PC-3 (cell line): ENCODE measurements around the gene RELL1.

Experiments used
- EZH2 ChIP-seq: fragments of 300-600 bp; sonication (generic); IDR thresholded peaks from one replicate; pipeline ENCODE4 v1.6.1; 2017; ENCODE audit warnings: antibody characterized with exemption, mild to moderate bottlenecking, low read length; ENCODE audit not compliant: unreplicated experiment
- TF ChIP-seq, protein P1 (sequence below): fragments of 300-600 bp; sonication (generic); conservative IDR thresholded peaks from 2 replicates; pipeline ENCODE4 v1.5.1; 2017; ENCODE audit warnings: antibody characterized with exemption, low read depth, mild to moderate bottlenecking, low read length

DNA sequence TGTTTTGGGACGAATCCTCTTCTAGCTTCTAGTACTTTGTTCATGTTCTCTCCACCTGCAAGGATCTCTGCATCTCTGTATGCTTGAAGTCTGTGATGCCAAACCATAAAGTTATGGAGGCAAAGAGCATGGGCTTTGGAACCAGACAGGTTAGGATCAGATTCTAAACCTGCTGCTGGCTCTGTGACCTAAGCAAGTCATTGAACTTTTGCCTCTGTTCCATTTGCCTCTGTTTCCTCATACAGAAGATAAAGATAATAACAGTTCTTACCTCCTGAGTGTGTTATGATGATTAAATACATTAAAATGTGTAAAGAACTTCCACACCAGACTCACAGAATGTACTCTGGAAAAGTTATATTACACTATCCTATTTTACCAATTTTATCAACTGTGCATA is 41.5 kb upstream of the RELL1 start:
- no peak for TF ChIP-seq EZH2
- TF ChIP-seq, protein P1, sequence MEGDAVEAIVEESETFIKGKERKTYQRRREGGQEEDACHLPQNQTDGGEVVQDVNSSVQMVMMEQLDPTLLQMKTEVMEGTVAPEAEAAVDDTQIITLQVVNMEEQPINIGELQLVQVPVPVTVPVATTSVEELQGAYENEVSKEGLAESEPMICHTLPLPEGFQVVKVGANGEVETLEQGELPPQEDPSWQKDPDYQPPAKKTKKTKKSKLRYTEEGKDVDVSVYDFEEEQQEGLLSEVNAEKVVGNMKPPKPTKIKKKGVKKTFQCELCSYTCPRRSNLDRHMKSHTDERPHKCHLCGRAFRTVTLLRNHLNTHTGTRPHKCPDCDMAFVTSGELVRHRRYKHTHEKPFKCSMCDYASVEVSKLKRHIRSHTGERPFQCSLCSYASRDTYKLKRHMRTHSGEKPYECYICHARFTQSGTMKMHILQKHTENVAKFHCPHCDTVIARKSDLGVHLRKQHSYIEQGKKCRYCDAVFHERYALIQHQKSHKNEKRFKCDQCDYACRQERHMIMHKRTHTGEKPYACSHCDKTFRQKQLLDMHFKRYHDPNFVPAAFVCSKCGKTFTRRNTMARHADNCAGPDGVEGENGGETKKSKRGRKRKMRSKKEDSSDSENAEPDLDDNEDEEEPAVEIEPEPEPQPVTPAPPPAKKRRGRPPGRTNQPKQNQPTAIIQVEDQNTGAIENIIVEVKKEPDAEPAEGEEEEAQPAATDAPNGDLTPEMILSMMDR: no peak
